GM20000 (cell line): Measurements from ENCODE around the gene TXNRD2.
"Not testable (repeated sequence)": the region's sequence is repeated elsewhere in the genome, so short reads cannot be mapped to it uniquely, and the experiment has no call there.

Experiments used
- DNase-seq: peaks from one replicate; pipeline ENCODE4 v3.0.0; 2012; ENCODE audit warnings: low spot score
- TF ChIP-seq, protein P1 (sequence below): IDR thresholded peaks from 2 replicates; pipeline ENCODE4 v1.5.1; 2012; ENCODE audit warnings: mild to moderate bottlenecking, control low read depth; ENCODE audit errors: extremely low read depth, missing control alignments

Gene TXNRD2

GRCh38 chr22:19927696-19928095 is 13.9 kb downstream of the TXNRD2 start:
- DNase-seq = no peak

DNA sequence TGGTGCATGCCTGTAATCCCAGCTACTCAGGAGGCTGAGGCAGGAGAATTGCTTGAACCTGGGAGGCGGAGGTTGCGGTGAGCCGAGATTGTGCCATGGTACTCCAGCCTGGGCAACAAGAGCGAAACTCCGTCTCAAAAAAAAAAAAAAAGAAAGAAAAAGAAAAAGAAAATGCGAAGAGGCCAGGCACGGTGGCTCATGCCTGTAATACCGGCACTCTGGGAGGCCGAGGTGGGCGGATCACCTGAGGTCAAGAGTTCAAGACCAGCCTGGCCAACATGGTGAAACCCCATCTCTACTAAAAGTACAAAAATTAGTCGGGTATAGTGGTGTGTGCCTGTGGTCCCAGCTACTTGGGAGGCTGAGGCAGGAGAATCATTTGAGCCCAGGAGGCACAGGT is 15.6 kb downstream of the TXNRD2 start:
- not testable (repeated sequence) for DNase-seq

More at GRCh38 chr22:19927696-19928095, 13.9 kb downstream of the TXNRD2 start:
- TF ChIP-seq, protein P1, sequence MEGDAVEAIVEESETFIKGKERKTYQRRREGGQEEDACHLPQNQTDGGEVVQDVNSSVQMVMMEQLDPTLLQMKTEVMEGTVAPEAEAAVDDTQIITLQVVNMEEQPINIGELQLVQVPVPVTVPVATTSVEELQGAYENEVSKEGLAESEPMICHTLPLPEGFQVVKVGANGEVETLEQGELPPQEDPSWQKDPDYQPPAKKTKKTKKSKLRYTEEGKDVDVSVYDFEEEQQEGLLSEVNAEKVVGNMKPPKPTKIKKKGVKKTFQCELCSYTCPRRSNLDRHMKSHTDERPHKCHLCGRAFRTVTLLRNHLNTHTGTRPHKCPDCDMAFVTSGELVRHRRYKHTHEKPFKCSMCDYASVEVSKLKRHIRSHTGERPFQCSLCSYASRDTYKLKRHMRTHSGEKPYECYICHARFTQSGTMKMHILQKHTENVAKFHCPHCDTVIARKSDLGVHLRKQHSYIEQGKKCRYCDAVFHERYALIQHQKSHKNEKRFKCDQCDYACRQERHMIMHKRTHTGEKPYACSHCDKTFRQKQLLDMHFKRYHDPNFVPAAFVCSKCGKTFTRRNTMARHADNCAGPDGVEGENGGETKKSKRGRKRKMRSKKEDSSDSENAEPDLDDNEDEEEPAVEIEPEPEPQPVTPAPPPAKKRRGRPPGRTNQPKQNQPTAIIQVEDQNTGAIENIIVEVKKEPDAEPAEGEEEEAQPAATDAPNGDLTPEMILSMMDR = no peak

- TF ChIP-seq, protein P1 = no peak
- DNase-seq = no peak
Observed at GRCh38 chr22:19923914-19924513, 17.6 kb downstream of the TXNRD2 start.

DNA sequence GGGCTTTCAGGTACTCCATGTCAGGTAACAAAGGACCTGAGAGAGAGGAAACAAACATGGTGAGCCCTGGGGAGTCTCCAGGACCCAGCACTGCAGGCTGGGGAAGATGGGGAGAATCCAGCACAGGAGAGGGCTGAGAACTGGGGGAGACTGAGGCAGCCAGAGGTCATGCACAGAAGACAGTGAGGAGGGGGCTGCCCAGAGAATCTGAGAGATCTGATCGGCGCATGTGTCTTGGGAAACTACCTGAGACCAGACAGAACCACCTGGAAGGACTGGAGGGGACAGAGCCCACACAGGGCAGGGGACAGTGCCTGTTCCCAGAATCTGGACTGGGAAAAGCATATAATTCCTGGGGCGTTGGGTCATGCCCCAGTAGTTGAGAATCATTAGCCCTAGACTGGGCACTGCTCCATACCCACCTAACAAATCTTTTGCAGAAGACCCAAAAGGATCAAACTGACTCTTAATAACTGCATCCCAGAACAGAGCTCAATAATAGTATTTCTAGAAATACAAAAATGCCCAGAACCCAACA is 20.0 kb downstream of the TXNRD2 start:
- TF ChIP-seq, protein P1 = no peak
- DNase-seq = no peak

DNA sequence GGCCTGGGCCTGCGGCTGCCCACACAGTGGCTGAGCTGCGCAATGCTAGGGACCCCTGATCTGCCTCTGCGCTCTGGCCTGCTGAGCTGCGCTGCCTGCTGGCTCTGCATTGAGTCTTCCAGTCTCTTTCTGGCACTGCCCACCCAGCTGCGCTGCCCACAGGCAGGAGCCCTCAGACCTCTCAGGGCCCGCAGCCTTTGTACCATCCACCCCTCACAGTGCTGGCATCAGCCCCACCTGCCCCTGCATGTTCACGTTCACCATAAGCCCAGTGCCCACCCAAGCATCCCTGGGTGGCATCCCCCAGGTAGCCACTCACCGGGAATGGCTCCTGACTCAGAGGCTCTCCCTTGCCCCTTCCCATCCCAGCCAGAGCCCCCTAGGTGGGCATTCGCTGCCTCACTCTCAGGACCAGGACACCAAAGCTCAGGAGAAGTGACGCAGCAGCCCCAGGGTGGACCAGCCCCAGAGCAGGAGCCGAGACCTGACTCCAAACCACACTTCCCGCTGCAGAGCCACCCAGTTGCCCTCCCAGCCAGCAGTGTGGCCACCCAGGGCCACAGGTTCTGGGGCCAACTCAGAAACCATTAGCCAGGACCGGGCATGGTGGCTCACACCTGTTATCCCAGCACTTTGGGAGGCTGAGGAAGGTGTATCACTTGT is 21.8 kb downstream of the TXNRD2 start:
- no peak for DNase-seq
- TF ChIP-seq, protein P1 = no peak

GRCh38 chr22:19918332-19919106 is 23.1 kb downstream of the TXNRD2 start:
- TF ChIP-seq, protein P1 = no peak
- no peak for DNase-seq

- DNase-seq = no peak
Observed at GRCh38 chr22:19917389-19918138, 24.1 kb downstream of the TXNRD2 start.

More at GRCh38 chr22:19917389-19918138, 24.1 kb downstream of the TXNRD2 start:
- TF ChIP-seq, protein P1 = no peak
